ENCODE results near the gene OGT. TPM values are rescaled to one million over a fixed set of nuclear protein-coding genes. Genes with fewer than 3 reads are reported as not detected.

The OGT gene
- 130 and 150 TPM in 2 replicates for total RNA-seq (2021)
- percentile 93 among the genes with signal in this experiment for Bru-seq, nascent RNA
- BruChase-seq, experiment 1, labeled RNA remaining after a 2-hour chase, result percentile 98 among the genes with signal in this experiment
- percentile 98 among the genes with signal in this experiment for BruChase-seq, experiment 2, labeled RNA remaining after a 6-hour chase
- long read RNA-seq, full-length matches to known transcripts, result 22 of 70 reads
- long read RNA-seq, partial matches to known transcripts, result 27 of 70 reads
- long read RNA-seq, other reads (novel, unspliced or antisense), result 21 of 70 reads

DNA sequence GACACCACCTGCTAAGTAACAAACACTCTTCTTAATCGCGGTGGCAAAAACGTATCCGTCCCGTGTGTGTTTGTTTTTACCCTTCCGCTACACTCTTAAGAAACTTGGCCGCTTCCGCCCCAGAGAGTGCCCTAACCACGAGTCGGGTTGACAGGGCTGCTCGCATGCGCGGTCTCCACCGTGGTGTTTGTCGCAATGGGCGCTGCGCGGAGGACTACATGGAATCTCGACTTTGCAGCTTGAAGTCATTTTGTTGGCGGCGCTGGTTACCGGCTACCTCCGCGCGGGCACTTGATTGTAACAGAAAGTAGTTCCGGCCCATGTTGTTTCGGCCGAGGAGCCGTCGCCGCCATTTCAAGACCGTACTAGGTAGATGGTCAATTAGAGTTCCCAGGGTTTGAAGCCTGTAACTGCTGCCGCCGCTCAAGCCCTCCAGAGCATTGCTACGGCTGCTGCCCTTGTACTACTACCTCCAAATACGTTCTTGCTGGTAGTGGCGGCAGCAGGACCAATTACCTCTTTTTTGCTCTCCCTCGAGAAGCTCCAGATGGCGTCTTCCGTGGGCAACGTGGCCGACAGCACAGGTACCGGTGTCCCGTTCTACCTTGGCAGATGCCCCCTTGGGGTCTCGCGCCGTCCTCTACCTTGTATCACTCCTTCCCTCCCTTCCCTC lies at the start of gene OGT:
Gene OGT (plus strand): TSS at position 352 of the 673 bp plus-strand sequence. CDS start 196 bp downstream, at position 548.
- peak within 1 kb of the TSS; percentile 82 for H3K27ac ChIP-seq (ENCODE audit: low read depth, low read length, poor library complexity, severe bottlenecking)
- peak within 1 kb of the TSS; percentile 64 for H3K4me3 ChIP-seq (ENCODE audit: low read depth, low read length, poor library complexity, severe bottlenecking)
- no peaks in the 10 kb centered on the region for H3K27me3 ChIP-seq (replicated peaks; ENCODE audit: insufficient read depth, low read depth, low read length, poor library complexity)
- H3K9me3 ChIP-seq (ENCODE audit: low read depth, low read length, poor library complexity, severe bottlenecking), result no peaks in the 10 kb centered on the region
- ChIA-PET POLR2A (ENCODE audit: low non-redundant PET) (interaction anchor here (1.2 kb wide), 1 partner anchor 250 kb away, joined by 3 read pairs; the partner anchor contains the start of gene NONO), CTCF (no interaction called here)
- intact Hi-C loops (cut with micrococcal nuclease; ENCODE audit: unreplicated experiment), result no loop called here
- H3K36me3 ChIP-seq (ENCODE audit: insufficient read depth, low read length, poor library complexity, severe bottlenecking), result peaks cover 3% of the 10 kb centered on the region
- H3K4me1 ChIP-seq (ENCODE audit: insufficient read depth, low read length, poor library complexity, severe bottlenecking), result no peaks in the 10 kb centered on the region
- DNase-seq (ENCODE audit: low spot score), result peak; percentile 97
- no TSS peak for BruUV-seq (replicated peaks)
- no peak for TF ChIP-seq EZH2 (IDR thresholded peaks at IDR 0.05; ENCODE audit: borderline replicate concordance, low read depth, low read length, poor library complexity, severe bottlenecking)
- TF ChIP-seq, protein P1, sequence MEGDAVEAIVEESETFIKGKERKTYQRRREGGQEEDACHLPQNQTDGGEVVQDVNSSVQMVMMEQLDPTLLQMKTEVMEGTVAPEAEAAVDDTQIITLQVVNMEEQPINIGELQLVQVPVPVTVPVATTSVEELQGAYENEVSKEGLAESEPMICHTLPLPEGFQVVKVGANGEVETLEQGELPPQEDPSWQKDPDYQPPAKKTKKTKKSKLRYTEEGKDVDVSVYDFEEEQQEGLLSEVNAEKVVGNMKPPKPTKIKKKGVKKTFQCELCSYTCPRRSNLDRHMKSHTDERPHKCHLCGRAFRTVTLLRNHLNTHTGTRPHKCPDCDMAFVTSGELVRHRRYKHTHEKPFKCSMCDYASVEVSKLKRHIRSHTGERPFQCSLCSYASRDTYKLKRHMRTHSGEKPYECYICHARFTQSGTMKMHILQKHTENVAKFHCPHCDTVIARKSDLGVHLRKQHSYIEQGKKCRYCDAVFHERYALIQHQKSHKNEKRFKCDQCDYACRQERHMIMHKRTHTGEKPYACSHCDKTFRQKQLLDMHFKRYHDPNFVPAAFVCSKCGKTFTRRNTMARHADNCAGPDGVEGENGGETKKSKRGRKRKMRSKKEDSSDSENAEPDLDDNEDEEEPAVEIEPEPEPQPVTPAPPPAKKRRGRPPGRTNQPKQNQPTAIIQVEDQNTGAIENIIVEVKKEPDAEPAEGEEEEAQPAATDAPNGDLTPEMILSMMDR (conservative IDR thresholded peaks at IDR 0.05; ENCODE audit: low read depth, low read length), result no peak

DNA sequence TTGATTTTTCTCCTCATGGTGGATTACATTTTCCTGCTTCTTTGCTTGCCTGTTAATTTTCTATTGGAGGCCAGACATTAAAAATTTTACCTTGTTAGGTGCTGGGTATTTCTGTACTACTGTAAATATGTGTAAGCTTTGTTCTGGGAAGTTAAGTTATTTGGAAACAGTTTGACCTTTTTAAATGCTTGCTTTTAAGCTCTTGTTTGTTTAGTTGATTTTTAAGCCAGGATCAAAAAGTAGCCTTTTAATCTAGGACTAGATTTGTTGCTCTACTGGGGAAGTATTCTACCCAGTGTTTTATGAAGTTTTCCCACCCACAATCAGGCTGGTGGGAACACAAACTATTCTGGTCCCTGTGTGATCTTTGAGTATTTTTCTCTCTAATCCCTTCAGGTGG lies 45.1 kb upstream of the OGT start:
- TF ChIP-seq, protein P1 (conservative IDR thresholded peaks at IDR 0.05; ENCODE audit: low read depth, low read length), result no peak
- TF ChIP-seq EZH2 (IDR thresholded peaks at IDR 0.05; ENCODE audit: borderline replicate concordance, low read depth, low read length, poor library complexity, severe bottlenecking), result no peak
- Histone ChIP-seq H3K4me3 (ENCODE audit: low read depth, low read length, poor library complexity, severe bottlenecking) (no peak overlapping the region), H3K9me3 (ENCODE audit: low read depth, low read length, poor library complexity, severe bottlenecking) (no peaks in the 10 kb centered on the region), H3K36me3 (ENCODE audit: insufficient read depth, low read length, poor library complexity, severe bottlenecking) (no peaks in the 10 kb centered on the region), H3K27ac (ENCODE audit: low read depth, low read length, poor library complexity, severe bottlenecking) (no peak overlapping the region), H3K4me1 (ENCODE audit: insufficient read depth, low read length, poor library complexity, severe bottlenecking) (no peaks in the 10 kb centered on the region), H3K27me3 (replicated peaks; ENCODE audit: insufficient read depth, low read depth, low read length, poor library complexity) (no peaks in the 10 kb centered on the region)
- BruUV-seq (replicated peaks), result no TSS peak
- ChIA-PET CTCF (no interaction called here), POLR2A (ENCODE audit: low non-redundant PET) (no interaction called here)
- intact Hi-C loops (cut with micrococcal nuclease; ENCODE audit: unreplicated experiment), result no loop called here
- DNase-seq (ENCODE audit: low spot score), result no peak

DNA sequence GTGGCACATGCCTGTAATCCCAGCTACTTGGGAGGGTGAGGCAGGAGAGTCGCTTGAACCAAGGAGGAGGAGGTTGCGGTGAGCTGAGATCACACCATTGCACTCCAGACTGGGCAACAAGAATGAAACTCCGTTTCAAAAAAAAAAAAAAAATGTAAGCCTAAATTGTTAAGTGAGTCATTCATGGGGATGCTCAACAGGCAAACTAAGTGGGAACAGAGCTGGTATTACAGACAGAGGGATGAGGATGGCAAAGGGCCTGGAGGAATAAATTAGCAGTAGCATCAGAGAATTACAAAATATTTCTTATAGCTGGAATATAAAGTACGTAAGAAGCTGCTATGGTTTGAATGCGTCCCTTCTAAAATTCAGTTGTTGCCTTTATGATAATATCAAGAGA lies 43.4 kb upstream of the OGT start:
- ChIA-PET POLR2A (ENCODE audit: low non-redundant PET) (no interaction called here), CTCF (no interaction called here)
- Histone ChIP-seq H3K27ac (ENCODE audit: low read depth, low read length, poor library complexity, severe bottlenecking) (no peak overlapping the region), H3K27me3 (replicated peaks; ENCODE audit: insufficient read depth, low read depth, low read length, poor library complexity) (no peaks in the 10 kb centered on the region), H3K4me1 (ENCODE audit: insufficient read depth, low read length, poor library complexity, severe bottlenecking) (no peaks in the 10 kb centered on the region), H3K9me3 (ENCODE audit: low read depth, low read length, poor library complexity, severe bottlenecking) (no peaks in the 10 kb centered on the region), H3K36me3 (ENCODE audit: insufficient read depth, low read length, poor library complexity, severe bottlenecking) (no peaks in the 10 kb centered on the region), H3K4me3 (ENCODE audit: low read depth, low read length, poor library complexity, severe bottlenecking) (no peak overlapping the region)
- BruUV-seq (replicated peaks), result no TSS peak
- TF ChIP-seq, protein P1 (conservative IDR thresholded peaks at IDR 0.05; ENCODE audit: low read depth, low read length), result no peak
- TF ChIP-seq EZH2 (IDR thresholded peaks at IDR 0.05; ENCODE audit: borderline replicate concordance, low read depth, low read length, poor library complexity, severe bottlenecking), result no peak
- intact Hi-C loops (cut with micrococcal nuclease; ENCODE audit: unreplicated experiment), result no loop called here
- no peak for DNase-seq (ENCODE audit: low spot score)
